Glutamatergic neuron (in vitro differentiated cells): ENCODE results near the gene TOM1L2. TPM values are rescaled to one million over a fixed set of nuclear protein-coding genes. Genes with fewer than 3 reads are reported as not detected.

Experiments
- DNase-seq: peaks from one replicate; pipeline ENCODE4 v3.0.0; 2022
- H3K27ac Mint-ChIP-seq: one replicate; pipeline ENCODE4 v1.8.0; 2020; ENCODE audit warnings: mild to moderate bottlenecking, mixed read lengths, inconsistent platforms; ENCODE audit not compliant: unreplicated experiment
- H3K27me3 Mint-ChIP-seq: one replicate; pipeline ENCODE4 v1.8.0; 2020; ENCODE audit warnings: mild to moderate bottlenecking, moderate library complexity, mixed read lengths, inconsistent platforms; ENCODE audit not compliant: unreplicated experiment
- H3K36me3 Mint-ChIP-seq: one replicate; pipeline ENCODE4 v1.8.0; 2020; ENCODE audit warnings: mild to moderate bottlenecking, mixed read lengths, inconsistent platforms; ENCODE audit not compliant: unreplicated experiment
- H3K4me1 Mint-ChIP-seq: one replicate; pipeline ENCODE4 v1.8.0; 2020; ENCODE audit warnings: mild to moderate bottlenecking, low read depth, mixed read lengths, inconsistent platforms; ENCODE audit not compliant: unreplicated experiment
- H3K4me3 Mint-ChIP-seq: one replicate; pipeline ENCODE4 v1.8.0; 2020; ENCODE audit warnings: mild to moderate bottlenecking, mixed read lengths, inconsistent platforms; ENCODE audit not compliant: unreplicated experiment
- H3K9me3 Mint-ChIP-seq: one replicate; pipeline ENCODE4 v1.8.0; 2020; ENCODE audit warnings: mild to moderate bottlenecking, moderate library complexity, mixed read lengths, inconsistent platforms; ENCODE audit not compliant: unreplicated experiment
- CTCF ChIP-seq: fragments of 200-600 bp; sonication (generic); IDR thresholded peaks from one replicate; pipeline ENCODE4 v1.5.0; 2021; ENCODE audit not compliant: partially characterized antibody, unreplicated experiment
- total RNA-seq: library from RNA; stranded (reverse); fragmentation: NEBNext Ultra II Directional; extraction: Animal tissue kit (Norgen Biotek cat#: 25700); gene quantifications from one replicate; pipeline ENCODE4 v1.2.1, GENCODE V29; 2021; ENCODE audit not compliant: unreplicated experiment

Gene TOM1L2
- total RNA-seq, 1 donor from 2014 or later, result 62.8 TPM

DNA sequence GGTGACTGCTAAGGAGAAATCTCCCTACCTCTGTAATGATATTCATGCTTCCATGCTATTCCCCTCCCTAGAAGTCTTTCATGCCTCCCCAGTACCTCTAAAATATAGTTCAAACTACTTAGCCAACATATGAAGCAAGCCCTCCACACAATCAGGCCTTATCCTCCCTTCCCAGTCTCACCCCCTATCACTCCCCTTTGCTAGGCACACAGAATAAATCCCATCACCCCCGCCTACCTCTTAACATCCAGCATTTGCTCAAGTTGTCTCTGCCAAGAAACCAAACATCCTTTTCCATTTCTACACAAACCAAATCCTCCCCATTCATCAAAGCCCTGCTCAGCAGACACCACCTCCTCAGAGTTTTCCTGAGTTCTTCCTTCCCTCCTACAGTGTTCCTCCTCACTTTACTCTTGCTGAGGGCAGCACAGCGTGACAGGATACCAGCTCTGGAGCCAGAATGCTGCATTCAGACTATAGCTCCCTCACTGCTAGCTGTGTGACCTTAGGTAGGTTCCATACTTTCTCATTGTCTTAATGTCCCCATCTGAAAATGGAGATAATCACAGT is 7.0 kb downstream of the TOM1L2 start:
- Mint-ChIP-seq H3K9me3 (no peaks in the 10 kb centered on the region), H3K36me3 (no peaks in the 10 kb centered on the region), H3K27me3 (peaks cover 2% of the 10 kb centered on the region), H3K4me1 (no peaks in the 10 kb centered on the region), H3K27ac (no peak overlapping the region), H3K4me3 (no peak overlapping the region)
- no peak for DNase-seq
- TF ChIP-seq CTCF, result no peak

DNA sequence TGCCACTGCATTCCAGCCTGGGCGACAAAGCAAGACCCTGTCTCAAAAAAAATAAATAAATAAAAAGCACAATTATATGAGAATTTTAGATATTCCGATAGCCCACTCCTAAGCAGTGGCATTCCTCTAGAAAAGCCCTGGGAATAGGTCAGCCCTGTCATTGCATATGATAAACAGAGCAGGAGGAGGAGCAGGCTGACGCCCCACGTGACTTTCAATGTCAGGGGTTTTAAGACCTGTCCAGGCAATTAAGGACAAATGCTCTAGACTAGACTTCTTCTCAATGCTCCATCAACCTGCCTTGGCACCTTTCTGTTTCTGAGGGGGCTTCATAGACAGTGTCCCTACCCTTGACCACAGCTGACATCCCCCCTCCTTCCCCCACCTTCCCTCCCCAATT is 7.5 kb downstream of the TOM1L2 start:
- H3K9me3 Mint-ChIP-seq, result no peaks in the 10 kb centered on the region
- no peaks in the 10 kb centered on the region for H3K36me3 Mint-ChIP-seq
- H3K4me3 Mint-ChIP-seq, result no peak overlapping the region
- no peak for DNase-seq
- TF ChIP-seq CTCF, result no peak
- no peak overlapping the region for H3K27ac Mint-ChIP-seq
- peaks cover 3% of the 10 kb centered on the region for H3K4me1 Mint-ChIP-seq
- H3K27me3 Mint-ChIP-seq, result peaks cover 2% of the 10 kb centered on the region

GRCh38 chr17:17963694-17964436 is 8.3 kb downstream of the TOM1L2 start:
- Mint-ChIP-seq H3K4me3 (no peak overlapping the region), H3K4me1 (peaks cover 8% of the 10 kb centered on the region), H3K27me3 (peaks cover 2% of the 10 kb centered on the region), H3K9me3 (no peaks in the 10 kb centered on the region), H3K27ac (no peak overlapping the region), H3K36me3 (no peaks in the 10 kb centered on the region)
- no peak for TF ChIP-seq CTCF
- DNase-seq, result no peak

- no peaks in the 10 kb centered on the region for H3K9me3 Mint-ChIP-seq
- H3K4me3 Mint-ChIP-seq, result no peak overlapping the region
- peaks cover 10% of the 10 kb centered on the region for H3K4me1 Mint-ChIP-seq
- no peaks in the 10 kb centered on the region for H3K27me3 Mint-ChIP-seq
- no peak for TF ChIP-seq CTCF
- no peak overlapping the region for H3K27ac Mint-ChIP-seq
- no peak for DNase-seq
- no peaks in the 10 kb centered on the region for H3K36me3 Mint-ChIP-seq
Observed at GRCh38 chr17:17963066-17963465, 9.1 kb downstream of the TOM1L2 start.

- H3K27ac Mint-ChIP-seq, result no peak overlapping the region
- peaks cover 11% of the 10 kb centered on the region for H3K4me1 Mint-ChIP-seq
- H3K9me3 Mint-ChIP-seq, result no peaks in the 10 kb centered on the region
- peaks cover 6% of the 10 kb centered on the region for H3K36me3 Mint-ChIP-seq
- TF ChIP-seq CTCF, result no peak
- H3K4me3 Mint-ChIP-seq, result no peak overlapping the region
- no peak for DNase-seq
- H3K27me3 Mint-ChIP-seq, result peaks cover 2% of the 10 kb centered on the region
Observed at GRCh38 chr17:17960500-17961030, 11.6 kb downstream of the TOM1L2 start.
